Kidney (tissue), 14 donors: ENCODE data around the gene HCFC2. TPM values are rescaled to one million over a fixed set of nuclear protein-coding genes. Genes with fewer than 3 reads are reported as not detected.

ENCODE experiments used
- DNase-seq, 5 donors: peaks; one replicate each; pipeline ENCODE4 v3.0.0-alpha.2; 2013 to 2020
- FAIRE-seq: peaks from 2 replicates; lab custom pipeline; 2012; peaks lifted over from hg19 to GRCh38; lab: Jason Lieb, UNC
- H3K27ac ChIP-seq, 2 donors: one replicate each; pipeline ENCODE4 v1.7.0; 2013; ENCODE audit warnings: low read depth in 2 of 2, low read length in 2 of 2, inconsistent platforms in 1 of 2
- H3K27me3 ChIP-seq: one replicate; pipeline ENCODE4 v1.7.1; 2013; ENCODE audit warnings: low read length, inconsistent platforms; ENCODE audit not compliant: control insufficient read depth, insufficient read depth
- H3K36me3 ChIP-seq, 3 donors: one replicate each; pipeline versions ENCODE4 v1.7.0 to v1.7.1; 2013; ENCODE audit warnings: low read length in 3 of 3, control low read depth in 1 of 3, inconsistent platforms in 1 of 3; ENCODE audit not compliant: insufficient read depth in 3 of 3, control insufficient read depth in 2 of 3
- H3K4me1 ChIP-seq, 3 donors: one replicate each; pipeline versions ENCODE4 v1.7.0 to v1.7.1; 2013; ENCODE audit warnings: low read length in 3 of 3, inconsistent platforms in 1 of 3, low read depth in 1 of 3; ENCODE audit not compliant: control insufficient read depth in 2 of 3, insufficient read depth in 2 of 3
- H3K4me3 ChIP-seq, 3 donors: one replicate each; pipeline versions ENCODE4 v1.7.0 to v1.8.1; 2013; ENCODE audit warnings: low read length in 3 of 3, control low read depth in 1 of 3, inconsistent platforms in 1 of 3
- H3K9ac ChIP-seq, 3 donors: one replicate each; pipeline versions ENCODE4 v1.7.0 to v1.7.1; 2013; ENCODE audit warnings: low read length in 3 of 3, control low read depth in 1 of 3, inconsistent platforms in 1 of 3
- H3K9me3 ChIP-seq, 3 donors: one replicate each; pipeline versions ENCODE4 v1.7.0 to v1.7.1; 2013; ENCODE audit warnings: low read length in 3 of 3, control low read depth in 1 of 3, inconsistent platforms in 1 of 3; ENCODE audit not compliant: control insufficient read depth in 2 of 3, insufficient read depth in 1 of 3
- intact Hi-C: fragments of 100-400 bp; cut with DNase I; formaldehyde crosslinking; loops from one replicate; pipeline ENCODE4 v1.11.1; 2022
- polyA plus RNA-seq: library from polyadenylated mRNA; stranded (reverse); fragments of 350-450 nt; fragmentation: Illumina TruSeq; extraction: RNeasy Lipid Tissue Mini Kit (QIAGEN cat#74804); gene quantifications from one replicate; pipeline ENCODE4 v1.2.3, GENCODE V29; 2014; ENCODE audit warnings: low read depth, low replicate concordance; ENCODE audit not compliant: insufficient read depth
- total RNA-seq: library from RNA; stranded (reverse); fragmentation: NEBNext Ultra II Directional; extraction: Animal tissue kit (Norgen Biotek cat#: 25700); gene quantifications from one replicate; pipeline ENCODE4 v1.2.1, GENCODE V29; 2021
- TF ChIP-seq, protein P1 (sequence below): IDR thresholded peaks from 3 replicates; pipeline ENCODE4 v1.5.1; 2012; ENCODE audit warnings: mild to moderate bottlenecking, moderate library complexity, borderline replicate concordance; ENCODE audit not compliant: insufficient read depth; ENCODE audit errors: extremely low read depth
- donor health status: control.
- donor health status: control.
- donor health status: control.
- donor health status: control.
- donor health status: control.
- donor health status: DM: yes; HTN: yes; CAD: no.
- donor health status: Normal renal cell carcinoma (clear cell type).

HCFC2 gene
- total and polyA plus RNA-seq, 2 donors from 2014 or later = 6.0 to 18.1 TPM

DNA sequence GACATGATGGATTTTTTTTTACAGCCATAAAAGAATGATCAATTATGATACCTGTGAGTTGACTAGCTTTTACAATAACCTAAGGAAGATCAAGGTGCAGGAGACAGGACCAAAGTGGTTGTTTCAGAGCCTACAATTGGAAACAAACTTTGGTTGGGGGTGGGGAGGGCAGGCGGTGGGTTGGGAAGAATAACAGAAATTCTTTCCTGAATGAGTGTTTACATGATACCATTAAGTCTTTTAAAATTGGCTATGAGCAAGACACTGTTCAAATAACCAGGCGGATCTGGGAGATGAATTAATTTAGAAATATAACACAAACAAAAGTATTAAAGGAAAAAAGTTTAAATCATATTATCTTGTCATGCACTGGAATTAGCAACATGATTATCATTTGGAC, 66.4 kb downstream of the HCFC2 start:
- no peaks in the 10 kb centered on the region for H3K27me3 ChIP-seq
- no peaks in the 10 kb centered on the region for H3K9me3 ChIP-seq
- FAIRE-seq = no peak
- peaks cover 0 to 19% (median 14%) of the 10 kb centered on the region in 3 donors for H3K36me3 ChIP-seq
- no peak for DNase-seq
- no peak overlapping the region for H3K9ac ChIP-seq
- no peak overlapping the region for H3K27ac ChIP-seq
- H3K4me1 ChIP-seq = peaks cover 0 to 2% (median 0%) of the 10 kb centered on the region in 3 donors
- intact Hi-C loops = no loop called here
- TF ChIP-seq, protein P1, sequence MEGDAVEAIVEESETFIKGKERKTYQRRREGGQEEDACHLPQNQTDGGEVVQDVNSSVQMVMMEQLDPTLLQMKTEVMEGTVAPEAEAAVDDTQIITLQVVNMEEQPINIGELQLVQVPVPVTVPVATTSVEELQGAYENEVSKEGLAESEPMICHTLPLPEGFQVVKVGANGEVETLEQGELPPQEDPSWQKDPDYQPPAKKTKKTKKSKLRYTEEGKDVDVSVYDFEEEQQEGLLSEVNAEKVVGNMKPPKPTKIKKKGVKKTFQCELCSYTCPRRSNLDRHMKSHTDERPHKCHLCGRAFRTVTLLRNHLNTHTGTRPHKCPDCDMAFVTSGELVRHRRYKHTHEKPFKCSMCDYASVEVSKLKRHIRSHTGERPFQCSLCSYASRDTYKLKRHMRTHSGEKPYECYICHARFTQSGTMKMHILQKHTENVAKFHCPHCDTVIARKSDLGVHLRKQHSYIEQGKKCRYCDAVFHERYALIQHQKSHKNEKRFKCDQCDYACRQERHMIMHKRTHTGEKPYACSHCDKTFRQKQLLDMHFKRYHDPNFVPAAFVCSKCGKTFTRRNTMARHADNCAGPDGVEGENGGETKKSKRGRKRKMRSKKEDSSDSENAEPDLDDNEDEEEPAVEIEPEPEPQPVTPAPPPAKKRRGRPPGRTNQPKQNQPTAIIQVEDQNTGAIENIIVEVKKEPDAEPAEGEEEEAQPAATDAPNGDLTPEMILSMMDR = no peak
- no peak overlapping the region for H3K4me3 ChIP-seq

- DNase-seq (no peak), FAIRE-seq (no peak)
- H3K9ac ChIP-seq = no peak overlapping the region
- no peak overlapping the region for H3K4me3 ChIP-seq
- intact Hi-C loops = no loop called here
- no peak overlapping the region for H3K27ac ChIP-seq
- TF ChIP-seq, protein P1 = no peak
- H3K9me3 ChIP-seq = no peaks in the 10 kb centered on the region
- H3K27me3 ChIP-seq = no peaks in the 10 kb centered on the region
- H3K4me1 ChIP-seq = peaks cover 0 to 8% (median 3%) of the 10 kb centered on the region in 3 donors
- peaks cover 0 to 19% (median 11%) of the 10 kb centered on the region in 3 donors for H3K36me3 ChIP-seq
Measured at GRCh38 chr12:104131609-104132008, 67.3 kb downstream of the HCFC2 start.

DNA sequence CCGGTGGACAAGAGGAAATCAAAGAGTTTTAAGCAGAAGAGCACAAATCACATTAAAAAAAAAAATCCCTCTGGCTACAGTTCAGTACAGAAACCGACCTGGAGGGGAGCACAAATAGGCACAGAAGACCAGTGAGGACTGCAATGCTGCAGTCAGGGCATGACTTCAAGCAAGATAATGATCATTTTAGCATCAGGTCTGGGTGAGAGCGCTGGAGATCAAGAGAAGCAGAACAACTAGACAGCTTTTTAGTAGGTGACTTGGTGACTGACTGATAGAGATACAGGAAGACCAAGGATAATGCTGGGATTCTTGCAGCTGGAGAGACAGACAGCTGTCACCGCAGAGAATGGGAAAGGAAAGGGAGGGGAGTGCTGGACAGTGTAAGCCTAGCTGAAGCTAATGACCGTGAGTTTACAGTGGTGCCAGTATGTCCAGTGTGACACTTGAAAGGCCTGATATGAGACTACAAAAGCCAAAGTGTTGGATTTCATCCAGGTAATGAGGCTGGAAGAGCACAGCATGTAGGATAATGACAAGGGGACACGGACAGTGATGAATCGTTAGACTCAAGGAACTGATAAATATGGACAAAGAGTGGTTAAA, 68.1 kb downstream of the HCFC2 start:
- no peak for FAIRE-seq
- intact Hi-C loops = no loop called here
- TF ChIP-seq, protein P1 = no peak
- Histone ChIP-seq H3K9me3 (no peaks in the 10 kb centered on the region), H3K4me3 (no peak overlapping the region), H3K4me1 (peaks cover 0 to 8% (median 3%) of the 10 kb centered on the region in 3 donors), H3K9ac (no peak overlapping the region), H3K27me3 (no peaks in the 10 kb centered on the region), H3K36me3 (peaks cover 0 to 19% (median 11%) of the 10 kb centered on the region in 3 donors), H3K27ac (no peak overlapping the region)
- peak in 2 of 5 donors; percentile 26 to 36 for DNase-seq
